OCI-LY7 (cell line): ENCODE results near the gene UBE2Q1.

Source experiments
- EZH2phosphoT487 ChIP-seq: fragments of 200-600 bp; sonication (generic); IDR thresholded peaks from 2 replicates; pipeline ENCODE4 v1.6.1; 2018; ENCODE audit warnings: low read depth, borderline replicate concordance, mild to moderate bottlenecking, mixed run types, antibody characterized with exemption, low read length, moderate library complexity, mixed read lengths
- TF ChIP-seq, protein P1 (sequence below): fragments of 200-600 bp; sonication (generic); conservative IDR thresholded peaks from 2 replicates; pipeline ENCODE4 v1.5.1; 2014; ENCODE audit warnings: mild to moderate bottlenecking, antibody characterized with exemption, low read length, moderate library complexity, mixed read lengths

- TF ChIP-seq, protein P1, sequence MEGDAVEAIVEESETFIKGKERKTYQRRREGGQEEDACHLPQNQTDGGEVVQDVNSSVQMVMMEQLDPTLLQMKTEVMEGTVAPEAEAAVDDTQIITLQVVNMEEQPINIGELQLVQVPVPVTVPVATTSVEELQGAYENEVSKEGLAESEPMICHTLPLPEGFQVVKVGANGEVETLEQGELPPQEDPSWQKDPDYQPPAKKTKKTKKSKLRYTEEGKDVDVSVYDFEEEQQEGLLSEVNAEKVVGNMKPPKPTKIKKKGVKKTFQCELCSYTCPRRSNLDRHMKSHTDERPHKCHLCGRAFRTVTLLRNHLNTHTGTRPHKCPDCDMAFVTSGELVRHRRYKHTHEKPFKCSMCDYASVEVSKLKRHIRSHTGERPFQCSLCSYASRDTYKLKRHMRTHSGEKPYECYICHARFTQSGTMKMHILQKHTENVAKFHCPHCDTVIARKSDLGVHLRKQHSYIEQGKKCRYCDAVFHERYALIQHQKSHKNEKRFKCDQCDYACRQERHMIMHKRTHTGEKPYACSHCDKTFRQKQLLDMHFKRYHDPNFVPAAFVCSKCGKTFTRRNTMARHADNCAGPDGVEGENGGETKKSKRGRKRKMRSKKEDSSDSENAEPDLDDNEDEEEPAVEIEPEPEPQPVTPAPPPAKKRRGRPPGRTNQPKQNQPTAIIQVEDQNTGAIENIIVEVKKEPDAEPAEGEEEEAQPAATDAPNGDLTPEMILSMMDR, result no peak
- TF ChIP-seq EZH2phosphoT487, result no peak
Measured at GRCh38 chr1:154607106-154607608, 48.7 kb upstream of the UBE2Q1 start.
